T-helper 1 cell (primary cell): Measurements from ENCODE around the gene THSD7A.

ENCODE experiments used
- DNase-seq, 5 donors: peaks; one replicate each; pipeline ENCODE4 v3.0.0-alpha.2; 2012 to 2020

Gene THSD7A

DNA sequence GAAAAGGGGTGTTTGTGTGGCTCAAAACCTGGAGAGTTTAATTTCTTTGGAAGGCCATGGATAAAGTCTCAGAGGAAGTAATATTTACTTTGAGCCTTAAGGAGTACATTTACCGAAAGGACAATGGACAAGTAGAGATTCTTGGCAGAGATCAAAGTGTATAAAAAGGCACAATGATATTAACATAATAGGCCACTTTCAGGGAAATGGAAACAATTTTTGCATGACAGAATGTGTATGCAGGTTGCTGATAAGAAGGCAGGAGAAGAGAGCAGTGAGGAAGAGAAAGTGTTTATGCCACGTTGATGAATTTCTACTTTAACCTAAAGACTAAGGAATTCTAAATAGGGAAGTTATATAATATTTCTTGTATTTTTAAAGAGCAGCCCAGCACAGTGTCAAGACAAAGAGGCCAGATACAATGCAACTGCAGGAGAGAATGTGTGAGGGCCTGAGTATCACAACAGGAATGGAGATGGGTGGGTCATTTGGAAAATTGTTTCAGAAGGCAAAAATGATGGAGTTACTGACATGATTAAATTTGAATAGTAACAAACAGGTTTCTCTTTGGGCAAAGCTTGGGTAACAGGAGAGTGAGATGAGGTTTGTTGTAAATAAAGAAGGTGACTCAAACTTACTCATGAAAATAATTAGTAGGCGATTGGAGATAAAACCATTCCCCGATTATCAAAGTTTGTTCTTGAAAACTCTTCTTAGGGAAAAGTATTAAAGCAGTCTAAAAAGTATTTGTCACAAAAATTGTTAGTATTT is 84.1 kb downstream of the THSD7A start:
- no peak for DNase-seq

GRCh38 chr7:11746591-11746990 is 85.4 kb downstream of the THSD7A start:
- DNase-seq: no peak

- DNase-seq: no peak
Measured at GRCh38 chr7:11743548-11743947, 88.5 kb downstream of the THSD7A start.

GRCh38 chr7:11743016-11743415 is 89.0 kb downstream of the THSD7A start:
- no peak for DNase-seq

DNA sequence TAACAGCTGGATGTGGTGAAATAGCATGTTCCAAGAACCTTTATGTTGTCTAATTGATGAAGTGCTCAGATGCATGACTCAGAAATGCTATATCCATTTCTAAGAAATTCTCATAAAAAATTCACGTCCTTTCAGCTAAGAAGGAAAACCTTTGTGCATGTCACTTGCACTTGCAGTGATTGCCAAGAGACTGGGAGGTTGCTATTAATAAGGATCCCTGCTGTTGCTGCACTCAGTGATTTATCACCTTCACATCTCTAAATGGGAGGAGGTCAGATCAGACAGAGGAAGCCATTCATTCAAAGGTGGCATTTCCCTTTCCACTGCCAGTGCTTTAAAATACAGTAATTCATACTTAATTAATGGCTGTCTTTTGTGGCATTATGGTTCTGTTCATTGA is 89.5 kb downstream of the THSD7A start:
- DNase-seq: no peak

DNA sequence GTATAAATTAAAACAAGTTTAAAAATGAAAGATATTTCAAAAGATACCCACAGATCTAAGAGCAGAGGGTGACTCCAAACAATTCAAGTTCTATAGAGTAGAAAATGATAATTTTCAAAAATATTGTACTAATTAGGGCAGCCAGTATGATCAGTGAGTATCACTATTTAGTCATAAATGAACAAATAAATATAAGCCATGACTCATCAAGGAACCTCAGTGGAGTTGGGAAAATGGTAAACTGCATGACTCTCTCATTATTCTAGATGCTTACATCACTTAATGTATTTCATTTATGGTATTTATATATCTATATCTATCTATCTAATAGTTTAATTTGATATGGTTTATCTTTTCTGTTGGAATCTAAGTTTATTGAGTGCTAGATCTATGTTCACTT is 94.3 kb downstream of the THSD7A start:
- DNase-seq: no peak

DNA sequence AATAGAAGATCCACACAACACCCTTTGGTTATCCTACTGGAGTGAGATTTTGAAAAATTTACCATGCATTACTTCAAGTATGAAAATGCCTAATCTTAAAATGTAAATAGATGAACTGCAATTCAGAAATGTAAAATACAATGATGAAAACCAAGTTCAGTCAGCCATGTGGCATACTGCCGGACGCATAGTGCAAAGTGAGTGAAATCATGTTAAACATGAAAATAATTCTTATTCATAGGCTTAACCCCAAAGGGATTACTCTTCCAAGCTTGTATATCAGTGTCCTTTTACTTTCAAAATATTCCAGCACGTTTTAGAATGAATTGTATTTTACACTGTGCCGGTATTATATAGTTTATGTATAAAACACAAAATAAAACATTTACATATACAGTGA is 99.8 kb downstream of the THSD7A start:
- DNase-seq: no peak

- no peak for DNase-seq
Measured at GRCh38 chr7:11730725-11731124, 101.3 kb downstream of the THSD7A start.

- DNase-seq: no peak
Measured at GRCh38 chr7:11727864-11728263, 104.1 kb downstream of the THSD7A start.

DNA sequence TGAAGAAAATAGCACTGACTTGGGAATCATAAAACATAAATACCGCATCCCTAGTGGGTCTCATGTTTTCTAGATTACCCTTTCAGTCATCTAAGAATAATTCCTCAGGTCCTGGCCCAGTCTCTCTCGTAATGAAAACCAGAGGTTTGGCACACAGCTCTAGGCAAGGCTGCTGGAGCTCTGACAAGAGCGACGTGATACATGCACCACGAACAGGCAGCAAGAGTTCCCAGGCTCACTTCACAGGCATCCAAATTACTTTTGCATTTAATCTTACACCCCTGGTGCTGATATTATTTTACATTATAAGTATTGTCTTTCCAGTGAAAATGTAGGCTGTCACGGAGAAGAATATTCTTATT is 105.2 kb downstream of the THSD7A start:
- DNase-seq: no peak

GRCh38 chr7:11726001-11726793 is 105.8 kb downstream of the THSD7A start:
- no peak for DNase-seq

DNA sequence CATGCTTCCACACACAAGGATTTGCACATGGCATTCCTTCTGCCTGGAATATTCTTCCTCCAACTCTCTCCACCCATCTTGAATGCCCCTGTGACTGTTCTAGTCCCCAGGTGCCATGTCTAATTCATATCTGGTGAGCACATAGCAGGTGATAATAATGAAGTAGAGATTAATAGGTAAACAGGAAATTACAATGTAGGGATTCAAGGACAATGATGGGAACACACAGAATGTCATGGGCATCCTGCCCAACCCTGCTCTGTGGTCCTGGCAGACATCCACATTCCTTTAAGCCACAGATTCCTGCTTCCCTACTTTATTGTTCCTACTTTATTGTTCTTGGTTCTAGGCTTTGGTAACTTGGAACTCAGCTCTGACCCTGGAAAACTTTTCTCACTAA is 115.8 kb downstream of the THSD7A start:
- DNase-seq: no peak

DNA sequence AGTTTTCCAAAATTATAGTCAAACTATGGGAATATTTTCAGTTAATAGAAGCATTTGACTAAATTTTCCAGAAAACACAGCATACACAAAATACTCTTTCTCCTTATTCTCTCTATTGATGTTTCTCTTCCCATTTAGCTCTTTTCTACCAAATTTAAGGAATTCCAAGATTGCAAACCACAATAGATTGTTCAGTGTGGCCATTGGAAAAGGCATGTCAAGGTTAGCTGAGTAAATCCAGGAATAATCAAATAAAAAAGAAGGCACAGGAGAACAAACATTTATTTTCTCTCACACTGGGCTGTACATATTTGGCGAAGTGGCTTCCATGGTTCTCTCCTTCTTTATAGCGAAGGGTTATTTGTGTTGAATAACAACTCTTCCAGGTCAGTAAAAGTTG is 117.3 kb downstream of the THSD7A start:
- DNase-seq: no peak

- no peak for DNase-seq
Measured at GRCh38 chr7:11714205-11714604, 117.8 kb downstream of the THSD7A start.

- DNase-seq: no peak
Measured at GRCh38 chr7:11713352-11713751, 118.6 kb downstream of the THSD7A start.

- DNase-seq: no peak
Measured at GRCh38 chr7:11710377-11710776, 121.6 kb downstream of the THSD7A start.

- DNase-seq: no peak
Measured at GRCh38 chr7:11709196-11709595, 122.8 kb downstream of the THSD7A start.

- DNase-seq: no peak
Measured at GRCh38 chr7:11707606-11708193, 124.3 kb downstream of the THSD7A start.

GRCh38 chr7:11706666-11707605 is 125.1 kb downstream of the THSD7A start:
- DNase-seq: no peak

- no peak for DNase-seq
Measured at GRCh38 chr7:11703829-11704228, 128.2 kb downstream of the THSD7A start.

- DNase-seq: no peak
Measured at GRCh38 chr7:11702938-11703337, 129.1 kb downstream of the THSD7A start.

GRCh38 chr7:11701829-11702560 is 130.0 kb downstream of the THSD7A start:
- no peak for DNase-seq
